ENCODE results near the gene SPRN. TPM values are rescaled to one million over a fixed set of nuclear protein-coding genes. Genes with fewer than 3 reads are reported as not detected.
"Not testable (repeated sequence)": the region's sequence is repeated elsewhere in the genome, so short reads cannot be mapped to it uniquely, and the experiment has no call there.

The SPRN gene
- polyA plus RNA-seq, 1 experiment: 1.1 TPM

DNA sequence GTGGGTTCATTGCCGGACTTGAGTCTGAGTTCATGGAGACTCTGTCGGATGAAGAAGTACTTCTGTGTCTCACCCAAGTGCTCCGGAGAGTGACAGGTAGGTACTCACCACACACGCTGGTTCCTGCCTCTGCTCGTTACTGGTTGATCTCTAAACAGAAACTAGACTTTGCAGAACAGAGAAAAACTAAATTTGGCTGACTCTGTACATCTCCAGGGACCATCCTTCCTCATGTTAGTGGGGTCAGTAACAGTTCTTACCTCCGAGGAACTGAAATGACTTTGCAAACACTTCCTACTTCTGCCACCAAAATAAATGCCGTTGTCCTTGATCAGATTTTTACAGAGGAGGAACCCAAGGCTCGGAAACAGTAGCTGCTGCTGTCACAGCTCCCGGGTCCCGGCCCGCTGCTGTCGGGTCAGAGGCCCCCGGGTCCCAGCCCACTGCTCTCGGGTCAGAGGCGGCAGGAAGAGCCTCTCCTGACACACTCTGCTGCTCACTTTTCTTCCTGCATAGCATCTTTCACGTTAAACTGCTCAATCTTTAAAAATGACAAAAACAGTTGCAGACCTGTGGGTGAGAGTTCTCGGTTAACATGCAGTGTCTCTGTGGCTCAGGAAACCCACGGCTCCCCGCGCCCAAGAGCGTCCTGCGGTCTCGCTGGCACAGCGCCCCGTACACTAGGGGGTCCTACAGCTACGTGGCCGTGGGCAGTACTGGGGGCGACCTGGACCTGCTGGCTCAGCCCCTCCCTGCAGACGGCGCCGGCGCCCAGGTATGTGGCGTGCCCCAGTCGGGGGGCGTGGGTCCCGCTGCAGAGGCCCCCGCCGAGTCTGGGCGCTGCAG is 35.2 kb downstream of the SPRN start:
- ChIA-PET POLR2A (no interaction called here), CTCF (interaction anchor here (1.4 to 2.4 kb wide), 2 partner anchors 59 to 60 kb away, joined by 5 to 10 read pairs; no protein-coding TSS in a partner anchor)
- no peak overlapping the region for H3K4me3 ChIP-seq (ENCODE audit: low read depth, low read length)
- no peaks in the 10 kb centered on the region for H3K9me3 ChIP-seq (ENCODE audit: control insufficient read depth, insufficient read depth, low read length)
- H3K27me3 ChIP-seq (ENCODE audit: control insufficient read depth, insufficient read depth, low read length): no peaks in the 10 kb centered on the region
- H3K27ac ChIP-seq (ENCODE audit: low read depth, low read length): no peak overlapping the region
- no peak for DNase-seq (ENCODE audit: low read depth, low spot score)
- no peak for TF ChIP-seq CTCF (IDR thresholded peaks at IDR 0.05; ENCODE audit: low read depth, low read length)

- no peak for DNase-seq (ENCODE audit: low read depth, low spot score)
- CTCF ChIA-PET: interaction anchor here (1.4 kb wide), 1 partner anchor 59 kb away, joined by 5 read pairs; no protein-coding TSS in a partner anchor
- no peak for TF ChIP-seq CTCF (IDR thresholded peaks at IDR 0.05; ENCODE audit: low read depth, low read length)
- Histone ChIP-seq H3K4me3 (ENCODE audit: low read depth, low read length) (no peak overlapping the region), H3K27me3 (ENCODE audit: control insufficient read depth, insufficient read depth, low read length) (no peaks in the 10 kb centered on the region), H3K9me3 (ENCODE audit: control insufficient read depth, insufficient read depth, low read length) (no peaks in the 10 kb centered on the region), H3K27ac (ENCODE audit: low read depth, low read length) (no peak overlapping the region)
- POLR2A ChIA-PET: no interaction called here
Observed at GRCh38 chr10:133388236-133388972, 36.0 kb downstream of the SPRN start.

DNA sequence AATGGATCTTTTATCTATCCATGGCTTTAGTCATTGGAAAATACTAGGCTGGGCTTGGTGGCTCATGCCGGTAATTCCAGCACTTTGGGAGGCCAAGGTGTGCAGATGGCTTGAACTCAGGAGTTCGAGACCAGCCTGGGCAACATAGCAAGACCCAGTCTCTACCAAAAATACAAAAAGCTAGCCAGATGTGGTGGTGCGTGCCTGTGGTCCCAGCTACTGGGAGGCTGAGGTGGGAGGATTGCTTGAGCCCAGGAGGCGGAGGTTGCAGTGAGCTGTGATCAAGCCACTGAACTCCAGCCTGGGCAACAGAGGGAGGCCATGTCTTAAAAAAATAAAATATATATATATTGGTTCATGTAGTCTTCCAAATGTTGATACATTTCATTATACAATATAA is 37.5 kb downstream of the SPRN start:
- H3K9me3 ChIP-seq (ENCODE audit: control insufficient read depth, insufficient read depth, low read length); H3K4me3 ChIP-seq (ENCODE audit: low read depth, low read length); H3K27me3 ChIP-seq (ENCODE audit: control insufficient read depth, insufficient read depth, low read length); H3K27ac ChIP-seq (ENCODE audit: low read depth, low read length); POLR2A ChIA-PET; DNase-seq (ENCODE audit: low read depth, low spot score): not testable (repeated sequence)
- CTCF ChIA-PET: interaction anchor here (1.6 kb wide), 1 partner anchor 58 kb away, joined by 5 read pairs; no protein-coding TSS in a partner anchor

DNA sequence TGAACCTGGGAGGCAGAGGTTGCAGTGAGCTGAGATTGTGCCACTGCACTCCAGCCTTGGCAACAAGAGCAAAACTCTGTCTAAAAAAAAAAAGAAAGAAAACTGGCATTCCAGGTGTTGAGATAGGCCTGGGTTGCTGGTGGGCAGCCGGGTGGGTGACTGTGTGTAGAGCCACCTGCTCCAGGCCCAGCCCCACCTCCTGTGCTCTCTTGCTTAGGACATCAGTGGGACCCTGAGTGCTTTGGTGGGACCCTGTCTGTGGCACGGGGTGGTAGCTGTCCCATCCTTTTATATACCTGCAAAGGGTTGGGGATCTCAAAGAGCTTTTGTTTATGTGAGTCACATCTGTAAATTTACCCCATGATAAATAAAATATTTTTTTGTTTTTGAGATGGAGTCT is 39.2 kb downstream of the SPRN start:
- POLR2A ChIA-PET: no interaction called here
- H3K9me3 ChIP-seq (ENCODE audit: control insufficient read depth, insufficient read depth, low read length): no peaks in the 10 kb centered on the region; the same call in 1 of the 2 replicates
- H3K27ac ChIP-seq (ENCODE audit: low read depth, low read length): no peak overlapping the region
- H3K27me3 ChIP-seq (ENCODE audit: control insufficient read depth, insufficient read depth, low read length): no peaks in the 10 kb centered on the region
- TF ChIP-seq CTCF (IDR thresholded peaks at IDR 0.05; ENCODE audit: low read depth, low read length): no peak
- H3K4me3 ChIP-seq (ENCODE audit: low read depth, low read length): no peak overlapping the region
- CTCF ChIA-PET: no interaction called here
- no peak for DNase-seq (ENCODE audit: low read depth, low spot score)

DNA sequence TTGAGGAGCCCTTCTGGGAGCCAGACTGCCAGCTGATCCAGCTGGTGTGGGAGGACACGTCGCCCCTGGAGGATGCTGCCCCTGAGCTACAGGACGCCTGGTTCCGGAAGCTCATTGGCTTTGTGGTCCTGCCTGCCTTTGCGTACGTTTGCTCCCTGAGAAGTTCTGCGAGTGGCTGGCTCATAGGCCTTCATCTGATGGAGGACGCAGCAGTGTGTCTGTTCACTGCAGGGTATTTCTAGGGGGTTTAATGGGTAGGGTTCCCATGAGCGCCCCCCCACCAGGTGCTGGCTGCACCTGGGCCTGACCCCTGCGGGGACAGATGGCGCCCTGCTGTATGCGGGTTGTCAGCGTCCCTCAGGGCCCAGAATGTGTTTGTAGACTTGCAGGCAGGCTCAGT is 40.4 kb downstream of the SPRN start:
- Histone ChIP-seq H3K27ac (ENCODE audit: low read depth, low read length) (no peak overlapping the region), H3K27me3 (ENCODE audit: control insufficient read depth, insufficient read depth, low read length) (no peaks in the 10 kb centered on the region), H3K9me3 (ENCODE audit: control insufficient read depth, insufficient read depth, low read length) (no peaks in the 10 kb centered on the region; the same call in 1 of the 2 replicates), H3K4me3 (ENCODE audit: low read depth, low read length) (no peak overlapping the region)
- DNase-seq (ENCODE audit: low read depth, low spot score): no peak
- POLR2A ChIA-PET: no interaction called here
- no peak for TF ChIP-seq CTCF (IDR thresholded peaks at IDR 0.05; ENCODE audit: low read depth, low read length)
- CTCF ChIA-PET: no interaction called here
